ENCODE data around the gene LIPT2.

DNA sequence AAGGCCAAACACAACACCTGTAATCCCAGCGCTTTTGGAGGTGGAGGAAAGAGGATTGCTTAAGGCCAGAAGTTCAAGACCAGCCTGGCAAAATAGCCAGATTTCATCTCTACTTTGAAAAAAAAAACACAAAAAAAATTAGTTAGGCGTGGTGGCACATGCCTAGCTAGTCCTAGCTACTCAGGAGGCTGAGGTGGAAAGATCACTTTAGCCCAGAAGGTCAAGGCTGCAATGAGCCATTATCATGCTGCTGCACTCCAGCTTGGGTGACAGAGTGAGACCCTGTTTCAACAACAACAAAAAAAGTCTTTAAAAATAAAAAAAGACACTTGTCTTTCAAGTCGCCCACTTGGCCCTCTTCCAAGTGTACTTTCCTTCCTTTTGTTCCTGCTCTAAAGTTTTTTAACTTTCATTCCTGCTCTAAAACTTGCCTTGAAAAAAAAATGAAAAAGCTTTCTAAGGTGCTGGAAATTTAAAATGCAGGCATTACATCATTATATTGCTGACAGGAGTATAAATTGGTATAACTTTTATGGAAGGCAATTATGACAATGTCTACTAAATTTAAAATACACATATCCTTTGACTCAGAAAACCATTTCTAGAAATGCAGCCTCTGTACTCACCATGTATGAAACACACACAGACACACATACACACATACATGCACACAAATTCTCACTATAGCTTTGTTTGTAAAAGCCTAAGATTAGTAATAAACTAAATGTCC is 12.7 kb downstream of the LIPT2 start:
- TF ChIP-seq, protein P1, sequence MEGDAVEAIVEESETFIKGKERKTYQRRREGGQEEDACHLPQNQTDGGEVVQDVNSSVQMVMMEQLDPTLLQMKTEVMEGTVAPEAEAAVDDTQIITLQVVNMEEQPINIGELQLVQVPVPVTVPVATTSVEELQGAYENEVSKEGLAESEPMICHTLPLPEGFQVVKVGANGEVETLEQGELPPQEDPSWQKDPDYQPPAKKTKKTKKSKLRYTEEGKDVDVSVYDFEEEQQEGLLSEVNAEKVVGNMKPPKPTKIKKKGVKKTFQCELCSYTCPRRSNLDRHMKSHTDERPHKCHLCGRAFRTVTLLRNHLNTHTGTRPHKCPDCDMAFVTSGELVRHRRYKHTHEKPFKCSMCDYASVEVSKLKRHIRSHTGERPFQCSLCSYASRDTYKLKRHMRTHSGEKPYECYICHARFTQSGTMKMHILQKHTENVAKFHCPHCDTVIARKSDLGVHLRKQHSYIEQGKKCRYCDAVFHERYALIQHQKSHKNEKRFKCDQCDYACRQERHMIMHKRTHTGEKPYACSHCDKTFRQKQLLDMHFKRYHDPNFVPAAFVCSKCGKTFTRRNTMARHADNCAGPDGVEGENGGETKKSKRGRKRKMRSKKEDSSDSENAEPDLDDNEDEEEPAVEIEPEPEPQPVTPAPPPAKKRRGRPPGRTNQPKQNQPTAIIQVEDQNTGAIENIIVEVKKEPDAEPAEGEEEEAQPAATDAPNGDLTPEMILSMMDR (IDR thresholded peaks at IDR 0.05), result no peak
- TF ChIP-seq POLR2A (IDR thresholded peaks at IDR 0.05), result no peak
